ENCODE data around the gene KLHL7. TPM values are rescaled to one million over a fixed set of nuclear protein-coding genes. Genes with fewer than 3 reads are reported as not detected.
A peak's percentile ranks its signal among the peaks of the same experiment; 100 is the strongest.

Gene KLHL7
- total and polyA plus RNA-seq, 9 of the 15 experiments (the other 6 are each of a cell fraction or from before 2014, with no cell fraction given): 4.2 to 63.1 (median 32.3) TPM

DNA sequence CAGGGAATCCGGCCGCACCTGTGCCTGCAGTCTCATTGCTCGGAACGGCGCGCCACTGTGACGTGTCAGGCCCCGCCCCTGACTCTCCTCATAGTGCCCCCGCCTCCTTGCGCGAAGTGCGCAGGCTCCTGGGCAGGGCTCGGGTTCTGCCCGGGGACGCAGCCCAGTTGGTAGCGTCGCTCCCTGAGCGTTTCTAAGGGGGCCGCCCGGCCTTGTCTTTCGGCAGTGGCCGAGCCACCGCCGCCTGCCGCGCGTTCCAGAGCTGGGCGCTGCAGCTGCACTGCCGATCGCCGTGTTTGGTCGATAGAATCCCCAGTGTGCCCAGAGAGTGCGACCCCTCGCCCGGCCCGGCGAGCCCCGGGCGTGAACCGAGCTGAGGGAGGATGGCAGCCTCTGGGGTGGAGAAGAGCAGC, at the start of gene KLHL7 (continued):
- TF ChIP-seq MCM2 (IDR thresholded peaks at IDR 0.05; ENCODE audit: low read depth) (no peak), SP2 (IDR thresholded peaks at IDR 0.05; ENCODE audit: extremely low read depth, low read depth, low read length, poor library complexity, severe bottlenecking) (peak; percentile 7), NELFE (IDR thresholded peaks at IDR 0.05; ENCODE audit: insufficient read depth, insufficient read length) (no peak), HEY1 (CRISPR knock-in tag; IDR thresholded peaks at IDR 0.05; ENCODE audit: borderline replicate concordance) (no peak), MAFK (IDR thresholded peaks at IDR 0.05; ENCODE audit: low read length) (no peak), ATF1 (CRISPR knock-in tag; IDR thresholded peaks at IDR 0.05) (peak; percentile 92), ATF1 (tag; IDR thresholded peaks at IDR 0.05) (peak; percentile 98), ZNF143 (CRISPR knock-in tag; IDR thresholded peaks at IDR 0.05) (no peak), ZNF707 (CRISPR knock-in tag; conservative IDR thresholded peaks at IDR 0.05) (no peak), TCFL5 (CRISPR knock-in tag; conservative IDR thresholded peaks at IDR 0.05) (no peak), ZNF12 (CRISPR knock-in tag; IDR thresholded peaks at IDR 0.05) (no peak; the same call in 1 of the 2 replicates), SLC30A9 (CRISPR knock-in tag; IDR thresholded peaks at IDR 0.05) (no peak), BRCA1 (IDR thresholded peaks at IDR 0.05) (no peak), BRCA1 (CRISPR knock-in tag; IDR thresholded peaks at IDR 0.05) (no peak)
- TF ChIP-seq, protein P1, sequence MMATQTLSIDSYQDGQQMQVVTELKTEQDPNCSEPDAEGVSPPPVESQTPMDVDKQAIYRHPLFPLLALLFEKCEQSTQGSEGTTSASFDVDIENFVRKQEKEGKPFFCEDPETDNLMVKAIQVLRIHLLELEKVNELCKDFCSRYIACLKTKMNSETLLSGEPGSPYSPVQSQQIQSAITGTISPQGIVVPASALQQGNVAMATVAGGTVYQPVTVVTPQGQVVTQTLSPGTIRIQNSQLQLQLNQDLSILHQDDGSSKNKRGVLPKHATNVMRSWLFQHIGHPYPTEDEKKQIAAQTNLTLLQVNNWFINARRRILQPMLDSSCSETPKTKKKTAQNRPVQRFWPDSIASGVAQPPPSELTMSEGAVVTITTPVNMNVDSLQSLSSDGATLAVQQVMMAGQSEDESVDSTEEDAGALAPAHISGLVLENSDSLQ (IDR thresholded peaks at IDR 0.05): 0 out of 2 replicates have a peak, but pooled peaks have one; percentile 4
- TF ChIP-seq, protein P2, sequence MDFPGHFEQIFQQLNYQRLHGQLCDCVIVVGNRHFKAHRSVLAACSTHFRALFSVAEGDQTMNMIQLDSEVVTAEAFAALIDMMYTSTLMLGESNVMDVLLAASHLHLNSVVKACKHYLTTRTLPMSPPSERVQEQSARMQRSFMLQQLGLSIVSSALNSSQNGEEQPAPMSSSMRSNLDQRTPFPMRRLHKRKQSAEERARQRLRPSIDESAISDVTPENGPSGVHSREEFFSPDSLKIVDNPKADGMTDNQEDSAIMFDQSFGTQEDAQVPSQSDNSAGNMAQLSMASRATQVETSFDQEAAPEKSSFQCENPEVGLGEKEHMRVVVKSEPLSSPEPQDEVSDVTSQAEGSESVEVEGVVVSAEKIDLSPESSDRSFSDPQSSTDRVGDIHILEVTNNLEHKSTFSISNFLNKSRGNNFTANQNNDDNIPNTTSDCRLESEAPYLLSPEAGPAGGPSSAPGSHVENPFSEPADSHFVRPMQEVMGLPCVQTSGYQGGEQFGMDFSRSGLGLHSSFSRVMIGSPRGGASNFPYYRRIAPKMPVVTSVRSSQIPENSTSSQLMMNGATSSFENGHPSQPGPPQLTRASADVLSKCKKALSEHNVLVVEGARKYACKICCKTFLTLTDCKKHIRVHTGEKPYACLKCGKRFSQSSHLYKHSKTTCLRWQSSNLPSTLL (IDR thresholded peaks at IDR 0.05): no peak
- TF ChIP-seq, protein P3, sequence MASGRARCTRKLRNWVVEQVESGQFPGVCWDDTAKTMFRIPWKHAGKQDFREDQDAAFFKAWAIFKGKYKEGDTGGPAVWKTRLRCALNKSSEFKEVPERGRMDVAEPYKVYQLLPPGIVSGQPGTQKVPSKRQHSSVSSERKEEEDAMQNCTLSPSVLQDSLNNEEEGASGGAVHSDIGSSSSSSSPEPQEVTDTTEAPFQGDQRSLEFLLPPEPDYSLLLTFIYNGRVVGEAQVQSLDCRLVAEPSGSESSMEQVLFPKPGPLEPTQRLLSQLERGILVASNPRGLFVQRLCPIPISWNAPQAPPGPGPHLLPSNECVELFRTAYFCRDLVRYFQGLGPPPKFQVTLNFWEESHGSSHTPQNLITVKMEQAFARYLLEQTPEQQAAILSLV (tag; IDR thresholded peaks at IDR 0.05): no peak
- TF ChIP-seq, protein P4, sequence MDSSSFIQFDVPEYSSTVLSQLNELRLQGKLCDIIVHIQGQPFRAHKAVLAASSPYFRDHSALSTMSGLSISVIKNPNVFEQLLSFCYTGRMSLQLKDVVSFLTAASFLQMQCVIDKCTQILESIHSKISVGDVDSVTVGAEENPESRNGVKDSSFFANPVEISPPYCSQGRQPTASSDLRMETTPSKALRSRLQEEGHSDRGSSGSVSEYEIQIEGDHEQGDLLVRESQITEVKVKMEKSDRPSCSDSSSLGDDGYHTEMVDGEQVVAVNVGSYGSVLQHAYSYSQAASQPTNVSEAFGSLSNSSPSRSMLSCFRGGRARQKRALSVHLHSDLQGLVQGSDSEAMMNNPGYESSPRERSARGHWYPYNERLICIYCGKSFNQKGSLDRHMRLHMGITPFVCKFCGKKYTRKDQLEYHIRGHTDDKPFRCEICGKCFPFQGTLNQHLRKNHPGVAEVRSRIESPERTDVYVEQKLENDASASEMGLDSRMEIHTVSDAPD (CRISPR knock-in tag; IDR thresholded peaks at IDR 0.05): no peak
- TF ChIP-seq, protein P5, sequence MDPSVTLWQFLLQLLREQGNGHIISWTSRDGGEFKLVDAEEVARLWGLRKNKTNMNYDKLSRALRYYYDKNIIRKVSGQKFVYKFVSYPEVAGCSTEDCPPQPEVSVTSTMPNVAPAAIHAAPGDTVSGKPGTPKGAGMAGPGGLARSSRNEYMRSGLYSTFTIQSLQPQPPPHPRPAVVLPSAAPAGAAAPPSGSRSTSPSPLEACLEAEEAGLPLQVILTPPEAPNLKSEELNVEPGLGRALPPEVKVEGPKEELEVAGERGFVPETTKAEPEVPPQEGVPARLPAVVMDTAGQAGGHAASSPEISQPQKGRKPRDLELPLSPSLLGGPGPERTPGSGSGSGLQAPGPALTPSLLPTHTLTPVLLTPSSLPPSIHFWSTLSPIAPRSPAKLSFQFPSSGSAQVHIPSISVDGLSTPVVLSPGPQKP (CRISPR knock-in tag; IDR thresholded peaks at IDR 0.05): no peak
- TF ChIP-seq, protein P6, sequence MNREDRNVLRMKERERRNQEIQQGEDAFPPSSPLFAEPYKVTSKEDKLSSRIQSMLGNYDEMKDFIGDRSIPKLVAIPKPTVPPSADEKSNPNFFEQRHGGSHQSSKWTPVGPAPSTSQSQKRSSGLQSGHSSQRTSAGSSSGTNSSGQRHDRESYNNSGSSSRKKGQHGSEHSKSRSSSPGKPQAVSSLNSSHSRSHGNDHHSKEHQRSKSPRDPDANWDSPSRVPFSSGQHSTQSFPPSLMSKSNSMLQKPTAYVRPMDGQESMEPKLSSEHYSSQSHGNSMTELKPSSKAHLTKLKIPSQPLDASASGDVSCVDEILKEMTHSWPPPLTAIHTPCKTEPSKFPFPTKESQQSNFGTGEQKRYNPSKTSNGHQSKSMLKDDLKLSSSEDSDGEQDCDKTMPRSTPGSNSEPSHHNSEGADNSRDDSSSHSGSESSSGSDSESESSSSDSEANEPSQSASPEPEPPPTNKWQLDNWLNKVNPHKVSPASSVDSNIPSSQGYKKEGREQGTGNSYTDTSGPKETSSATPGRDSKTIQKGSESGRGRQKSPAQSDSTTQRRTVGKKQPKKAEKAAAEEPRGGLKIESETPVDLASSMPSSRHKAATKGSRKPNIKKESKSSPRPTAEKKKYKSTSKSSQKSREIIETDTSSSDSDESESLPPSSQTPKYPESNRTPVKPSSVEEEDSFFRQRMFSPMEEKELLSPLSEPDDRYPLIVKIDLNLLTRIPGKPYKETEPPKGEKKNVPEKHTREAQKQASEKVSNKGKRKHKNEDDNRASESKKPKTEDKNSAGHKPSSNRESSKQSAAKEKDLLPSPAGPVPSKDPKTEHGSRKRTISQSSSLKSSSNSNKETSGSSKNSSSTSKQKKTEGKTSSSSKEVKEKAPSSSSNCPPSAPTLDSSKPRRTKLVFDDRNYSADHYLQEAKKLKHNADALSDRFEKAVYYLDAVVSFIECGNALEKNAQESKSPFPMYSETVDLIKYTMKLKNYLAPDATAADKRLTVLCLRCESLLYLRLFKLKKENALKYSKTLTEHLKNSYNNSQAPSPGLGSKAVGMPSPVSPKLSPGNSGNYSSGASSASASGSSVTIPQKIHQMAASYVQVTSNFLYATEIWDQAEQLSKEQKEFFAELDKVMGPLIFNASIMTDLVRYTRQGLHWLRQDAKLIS (CRISPR knock-in tag; IDR thresholded peaks at IDR 0.05): no peak

Data from K562 (cell line).